DMS 273 (cell line): ENCODE results near the gene DDX52.
"Not testable (repeated sequence)": the region's sequence is repeated elsewhere in the genome, so short reads cannot be mapped to it uniquely, and the experiment has no call there.

Experiments
- DNase-seq: peaks from one replicate; lab custom pipeline; 2025; ENCODE audit not compliant: unreplicated experiment; lab: John Stamatoyannopoulos, UW

Gene DDX52

DNA sequence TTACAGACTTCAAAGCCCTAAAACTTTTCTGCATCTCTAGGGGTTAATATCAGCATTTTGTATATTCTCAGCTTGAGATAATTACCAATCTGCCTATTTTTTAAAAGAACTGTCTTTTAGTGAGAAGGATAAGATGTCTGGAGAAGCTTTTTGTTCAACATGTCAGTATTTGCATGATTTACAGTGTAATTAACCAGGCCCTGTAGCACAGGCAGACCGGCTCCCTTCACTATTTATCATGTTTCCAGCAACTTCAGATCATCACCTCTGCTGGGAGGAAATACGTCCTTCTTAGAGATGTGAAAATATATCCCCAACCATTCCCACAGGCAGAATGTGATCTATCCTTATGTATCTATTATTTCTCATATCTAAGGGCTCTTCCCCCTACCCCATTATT is 8.6 kb upstream of the DDX52 start:
- no peak for DNase-seq

- DNase-seq: peak; percentile 41
Measured at GRCh38 chr17:37650419-37651003, 7.3 kb upstream of the DDX52 start.

- DNase-seq: no peak
Measured at GRCh38 chr17:37648555-37648954, 5.3 kb upstream of the DDX52 start.

DNA sequence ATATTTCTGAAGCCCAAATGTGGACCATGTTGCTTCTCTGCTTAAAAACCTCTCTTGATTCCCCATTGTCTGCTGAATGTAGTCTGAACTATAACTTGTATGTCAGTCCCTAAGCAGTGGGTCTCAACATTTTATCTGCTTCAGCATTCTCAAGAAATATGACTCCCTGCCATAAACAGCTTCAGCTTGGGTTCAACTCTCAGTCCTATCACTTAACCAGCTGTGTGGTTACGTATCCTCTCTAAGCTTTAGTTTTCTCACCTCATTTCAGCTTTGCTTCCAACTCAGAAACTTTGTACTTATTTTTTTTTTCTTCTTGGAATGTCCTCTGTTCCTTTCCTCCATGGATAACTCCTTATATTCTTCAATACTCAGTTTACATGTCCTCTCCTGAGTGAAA is 4.6 kb upstream of the DDX52 start:
- DNase-seq: no peak

GRCh38 chr17:37643869-37644268 is 623 bp upstream of the DDX52 start:
- DNase-seq: peak; percentile 25

DNA sequence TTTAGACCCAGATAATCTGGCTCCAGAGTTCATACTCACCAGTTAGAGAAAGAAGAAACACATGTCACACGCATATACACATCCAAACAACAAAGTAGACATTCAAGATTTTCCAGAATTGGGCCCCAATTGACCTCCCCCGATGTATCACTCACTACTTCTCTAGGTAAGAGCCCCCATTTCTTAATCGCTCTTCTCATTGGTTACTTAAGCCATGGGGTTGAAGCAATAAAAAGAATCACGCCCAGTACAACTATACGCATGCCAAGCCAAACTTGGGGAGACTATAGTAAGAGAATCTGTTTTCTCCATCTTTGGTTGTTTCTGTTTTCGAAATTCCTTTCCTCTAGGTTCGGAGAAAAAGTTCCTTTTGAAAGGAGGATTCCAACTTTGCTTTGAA is 565 bp downstream of the DDX52 start:
- DNase-seq: peak; percentile 56

- DNase-seq: no peak
Measured at GRCh38 chr17:37640015-37640414, 3.2 kb downstream of the DDX52 start.

GRCh38 chr17:37637956-37638355 is 5.3 kb downstream of the DDX52 start:
- no peak for DNase-seq

DNA sequence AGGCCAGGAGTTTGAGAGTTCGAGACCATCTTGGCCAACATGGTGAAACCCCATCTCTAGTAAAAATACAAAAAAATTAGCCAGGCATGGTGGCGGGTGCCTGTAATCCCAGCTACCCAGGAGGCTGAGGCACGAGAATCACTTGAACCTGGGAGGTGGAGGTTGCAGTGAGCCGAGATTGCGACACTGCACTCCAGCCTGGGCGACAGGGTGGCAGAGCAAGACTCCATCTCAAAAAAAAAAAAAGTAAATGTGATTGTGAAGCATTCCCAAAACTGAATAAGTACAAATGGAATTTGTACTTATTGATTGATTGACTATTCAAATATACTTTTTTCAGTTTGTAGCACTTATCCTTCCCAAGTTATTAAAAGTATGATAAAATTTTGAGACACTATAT is 26.8 kb downstream of the DDX52 start:
- not testable (repeated sequence) for DNase-seq

GRCh38 chr17:37614823-37615222 is 28.4 kb downstream of the DDX52 start:
- no peak for DNase-seq

DNA sequence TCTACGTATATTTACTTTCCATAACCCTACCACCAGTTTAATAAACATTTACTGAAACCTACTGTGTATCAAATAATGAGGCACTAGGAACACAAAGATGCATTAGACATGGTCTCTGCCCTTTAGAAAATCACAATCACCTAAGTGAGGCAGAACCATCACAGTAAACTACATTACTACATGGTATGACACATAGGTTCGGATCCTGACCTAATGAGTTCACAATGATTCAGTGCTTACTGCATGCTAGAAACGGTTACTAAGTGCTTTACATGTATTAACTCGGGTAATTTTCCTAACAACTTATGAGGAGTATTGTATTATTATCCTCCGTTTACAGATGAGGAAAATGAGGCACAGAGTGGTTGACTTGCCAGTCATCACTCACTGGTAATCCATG is 28.9 kb downstream of the DDX52 start:
- DNase-seq: no peak

GRCh38 chr17:37610971-37611370 is 32.3 kb downstream of the DDX52 start:
- DNase-seq: peak; percentile 12

DNA sequence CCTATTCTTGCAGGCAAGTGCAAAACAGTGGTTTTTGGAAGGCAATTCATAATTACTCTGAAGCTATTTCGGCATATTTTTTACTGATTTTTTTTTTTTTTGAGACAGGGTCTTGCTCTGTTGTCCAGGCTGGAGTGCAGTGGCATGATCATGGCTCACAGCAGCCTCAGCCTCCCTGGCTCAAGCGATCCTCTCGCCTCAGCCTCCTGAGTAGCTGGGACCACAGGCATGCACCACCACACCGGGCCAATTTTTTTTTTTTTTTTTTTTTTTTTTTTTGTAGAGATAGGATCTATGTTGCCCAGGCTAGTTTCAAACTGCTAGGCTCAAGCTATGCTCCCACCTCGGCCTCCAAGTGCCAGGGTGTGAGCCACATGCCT is 33.2 kb downstream of the DDX52 start:
- not testable (repeated sequence) for DNase-seq

- DNase-seq: peak; percentile 99
Measured at GRCh38 chr17:37609170-37610040, 33.8 kb downstream of the DDX52 start, which contains the start of gene SYNRG. SYNRG (minus strand) TSS chr17:37609418; CDS start chr17:37609355, 63 bp downstream.

DNA sequence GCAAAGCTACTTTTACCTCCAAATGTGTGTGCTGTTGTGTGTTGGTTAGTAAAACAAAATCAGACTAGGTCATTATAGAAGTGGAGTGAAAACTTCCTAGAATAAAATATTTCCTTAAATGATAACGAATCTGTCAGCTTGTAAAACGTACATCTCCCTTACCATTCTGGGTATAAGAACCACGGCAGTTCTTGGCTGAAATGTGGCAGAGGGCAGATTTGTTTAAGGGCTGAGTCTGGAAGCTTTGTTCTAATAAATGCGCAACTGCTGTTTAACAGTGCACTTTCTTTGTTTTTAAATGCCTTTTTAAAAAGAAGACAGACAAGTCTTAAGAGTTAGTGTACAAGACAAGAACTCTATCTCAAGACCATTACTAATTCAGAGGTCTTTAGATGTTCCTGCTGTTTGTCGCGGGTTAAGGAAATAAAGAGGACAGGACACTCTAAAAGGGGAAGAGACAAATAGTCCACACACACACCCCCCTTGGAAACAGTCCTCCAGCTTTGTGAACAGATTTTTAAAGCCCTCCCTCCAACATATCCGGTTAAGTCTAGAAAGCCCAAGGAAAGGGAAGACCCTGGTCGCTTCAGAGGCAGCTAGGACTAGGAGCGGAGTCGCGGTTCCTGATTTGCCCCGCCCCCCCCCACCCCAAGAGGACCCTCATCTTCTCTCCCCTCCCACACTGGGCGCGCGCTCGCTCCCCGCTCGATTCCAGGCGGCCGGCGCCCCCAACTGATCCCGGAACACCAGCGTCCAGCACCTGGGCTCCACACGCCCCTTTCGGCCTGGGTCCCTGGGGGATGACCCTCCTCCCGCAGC is 34.7 kb downstream of the DDX52 start:
- peak; percentile 74 for DNase-seq

DNA sequence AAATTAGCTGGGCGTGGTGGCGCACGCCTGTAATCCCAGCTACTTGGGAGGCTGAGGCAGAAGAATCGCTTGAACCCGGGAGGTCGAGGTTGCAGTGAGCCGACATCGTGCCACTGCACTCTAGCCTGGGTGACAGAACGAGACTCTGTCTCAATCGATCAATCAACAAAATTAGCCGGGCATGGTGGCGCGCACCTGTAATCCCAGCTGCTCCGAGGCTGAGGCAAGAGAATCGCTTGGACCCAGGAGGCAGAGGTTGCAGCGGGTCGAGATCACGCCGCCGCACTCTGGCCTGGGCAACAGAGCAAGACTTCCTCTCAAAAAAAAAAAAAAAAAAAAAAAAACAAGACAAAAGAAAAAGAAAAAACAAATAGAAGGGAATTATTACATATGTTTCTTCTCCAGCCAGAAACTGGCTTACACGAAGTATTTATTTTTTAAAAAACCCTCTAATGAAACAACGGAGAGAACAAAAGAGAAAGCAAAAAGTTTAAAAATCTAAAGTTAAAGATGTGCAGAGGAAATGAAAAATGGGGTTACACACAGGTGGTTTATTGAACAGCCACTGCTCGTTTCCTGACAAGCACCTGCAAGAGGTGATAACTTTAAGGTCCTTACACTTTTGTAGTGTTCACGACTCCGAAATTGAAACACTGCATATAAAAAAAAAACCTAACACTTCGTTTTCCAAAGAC is 35.5 kb downstream of the DDX52 start:
- DNase-seq: no peak

DNA sequence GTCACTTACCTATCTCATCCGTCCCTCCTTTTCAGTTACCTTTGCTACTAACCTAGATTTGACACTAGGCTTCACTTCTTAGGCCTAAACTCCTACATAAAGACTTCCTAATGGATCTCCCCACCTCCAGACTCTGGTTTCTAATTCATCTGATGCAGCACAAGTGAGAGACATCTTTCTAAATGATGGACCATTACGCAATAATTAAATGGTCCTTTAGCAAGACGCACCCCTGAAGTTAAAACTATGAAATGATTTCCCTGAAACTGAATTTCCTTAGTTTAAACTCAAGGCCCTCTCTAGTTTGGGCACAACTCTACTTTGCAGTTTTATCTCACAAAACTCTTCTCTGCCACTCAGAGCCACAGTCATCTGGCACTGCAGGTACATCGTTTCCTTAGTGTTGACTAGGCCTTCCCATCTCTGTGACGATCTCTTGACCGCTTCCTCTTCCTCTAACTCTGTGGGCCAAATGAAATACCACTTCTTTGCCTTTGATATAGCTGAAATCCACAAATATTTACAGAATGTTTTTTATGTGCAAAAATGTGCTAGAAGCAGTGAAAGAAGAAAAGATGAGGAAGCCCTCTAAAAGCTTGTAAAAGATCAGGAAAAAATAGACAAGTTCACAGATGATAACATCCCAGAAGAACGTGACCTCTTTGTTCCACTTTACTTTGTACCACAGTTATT is 37.3 kb downstream of the DDX52 start:
- DNase-seq: no peak

- no peak for DNase-seq
Measured at GRCh38 chr17:37605081-37605480, 38.2 kb downstream of the DDX52 start.

- DNase-seq: no peak
Measured at GRCh38 chr17:37604556-37604955, 38.7 kb downstream of the DDX52 start.

- no peak for DNase-seq
Measured at GRCh38 chr17:37598145-37598544, 45.1 kb downstream of the DDX52 start.
